ENCODE data around the gene SLC7A6.

Gene SLC7A6

DNA sequence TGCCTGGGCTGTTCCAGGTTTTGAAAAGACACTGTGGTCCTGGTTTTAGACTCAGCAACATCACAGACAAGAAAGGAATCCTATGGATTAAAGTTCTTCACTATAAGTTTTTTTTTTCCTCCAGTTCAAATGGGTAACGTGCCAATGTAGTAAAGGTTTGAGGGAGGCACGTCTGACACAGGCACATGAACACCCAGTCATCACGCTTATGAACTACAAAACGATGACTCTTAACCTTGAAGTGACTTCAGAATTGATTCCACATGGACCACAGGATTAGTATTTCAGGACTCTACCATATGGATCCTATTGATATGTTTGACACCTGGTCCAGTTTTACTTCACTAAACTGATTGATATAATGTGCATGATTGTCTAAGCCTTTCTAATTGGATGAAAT lies 48.8 kb downstream of the SLC7A6 start:
- TF ChIP-seq, protein P1, sequence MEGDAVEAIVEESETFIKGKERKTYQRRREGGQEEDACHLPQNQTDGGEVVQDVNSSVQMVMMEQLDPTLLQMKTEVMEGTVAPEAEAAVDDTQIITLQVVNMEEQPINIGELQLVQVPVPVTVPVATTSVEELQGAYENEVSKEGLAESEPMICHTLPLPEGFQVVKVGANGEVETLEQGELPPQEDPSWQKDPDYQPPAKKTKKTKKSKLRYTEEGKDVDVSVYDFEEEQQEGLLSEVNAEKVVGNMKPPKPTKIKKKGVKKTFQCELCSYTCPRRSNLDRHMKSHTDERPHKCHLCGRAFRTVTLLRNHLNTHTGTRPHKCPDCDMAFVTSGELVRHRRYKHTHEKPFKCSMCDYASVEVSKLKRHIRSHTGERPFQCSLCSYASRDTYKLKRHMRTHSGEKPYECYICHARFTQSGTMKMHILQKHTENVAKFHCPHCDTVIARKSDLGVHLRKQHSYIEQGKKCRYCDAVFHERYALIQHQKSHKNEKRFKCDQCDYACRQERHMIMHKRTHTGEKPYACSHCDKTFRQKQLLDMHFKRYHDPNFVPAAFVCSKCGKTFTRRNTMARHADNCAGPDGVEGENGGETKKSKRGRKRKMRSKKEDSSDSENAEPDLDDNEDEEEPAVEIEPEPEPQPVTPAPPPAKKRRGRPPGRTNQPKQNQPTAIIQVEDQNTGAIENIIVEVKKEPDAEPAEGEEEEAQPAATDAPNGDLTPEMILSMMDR (IDR thresholded peaks at IDR 0.05; ENCODE audit: insufficient read depth, low read depth, low read length, missing control alignments) = no peak
- H3K4me3 ChIP-seq (ENCODE audit: low read depth, low read length) = no peak overlapping the region
- no peak for DNase-seq (ENCODE audit: low read depth)

DNA sequence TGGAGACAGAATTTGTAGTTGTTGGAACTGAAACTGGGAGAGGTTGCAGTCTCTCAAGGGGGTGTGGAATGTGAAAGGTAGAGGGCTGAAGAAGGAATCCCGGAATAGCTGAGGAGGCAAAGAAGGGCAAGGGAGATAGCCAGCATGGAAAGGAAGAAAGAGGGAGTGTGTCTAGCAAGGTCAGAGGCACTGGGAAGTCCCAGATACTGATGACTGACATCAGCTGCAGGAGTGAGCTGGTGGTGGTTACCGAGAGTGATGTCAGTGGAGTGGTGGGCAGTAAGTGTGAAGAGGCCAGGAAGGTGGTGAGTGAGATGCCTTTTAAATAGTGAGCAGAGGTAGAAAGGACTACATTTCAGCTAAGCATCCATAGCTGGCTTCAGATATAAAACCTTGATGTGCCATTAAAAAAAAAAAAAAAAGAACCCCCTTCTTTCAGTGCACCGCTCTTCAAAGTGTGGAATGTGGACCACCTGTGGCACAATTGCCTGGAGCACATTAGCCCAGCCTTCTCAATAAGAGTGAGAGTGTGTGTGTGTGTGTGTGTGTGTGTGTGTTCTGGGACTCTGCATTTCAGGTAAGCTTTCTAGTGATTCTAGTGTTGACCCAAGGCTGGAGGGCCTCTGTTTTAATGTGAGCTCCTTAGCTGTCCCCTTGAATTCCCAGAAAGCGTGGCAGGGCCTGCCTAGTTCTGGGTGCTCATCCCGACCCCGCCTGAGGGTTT lies 55.0 kb downstream of the SLC7A6 start:
- peak; percentile 45 for DNase-seq (ENCODE audit: low read depth)
- H3K4me3 ChIP-seq (ENCODE audit: low read depth, low read length) = no peak overlapping the region
- TF ChIP-seq, protein P1 (IDR thresholded peaks at IDR 0.05; ENCODE audit: insufficient read depth, low read depth, low read length, missing control alignments) = no peak

DNA sequence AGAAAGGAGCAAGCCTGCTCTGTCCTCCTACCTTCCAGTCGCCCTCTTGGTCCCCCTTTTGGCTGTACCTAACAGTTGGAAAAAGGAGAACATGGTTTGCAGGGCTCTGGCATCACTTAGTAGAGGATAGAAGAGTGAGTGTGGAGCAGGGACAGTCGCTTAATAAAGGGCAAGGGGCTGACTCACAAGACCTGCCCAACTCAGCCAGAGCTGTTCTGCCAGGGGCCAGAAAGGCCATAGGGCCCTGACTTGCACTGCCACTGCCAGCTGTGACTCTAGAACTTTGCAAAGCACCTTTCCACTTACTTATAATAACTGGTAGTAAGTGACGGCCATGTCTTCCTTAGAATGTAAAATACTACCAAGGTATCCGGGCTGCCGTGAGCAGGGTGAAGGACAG lies 60.0 kb downstream of the SLC7A6 start:
- TF ChIP-seq, protein P1 (IDR thresholded peaks at IDR 0.05; ENCODE audit: insufficient read depth, low read depth, low read length, missing control alignments) = no peak
- H3K4me3 ChIP-seq (ENCODE audit: low read depth, low read length) = no peak overlapping the region
- DNase-seq (ENCODE audit: low read depth) = no peak

DNA sequence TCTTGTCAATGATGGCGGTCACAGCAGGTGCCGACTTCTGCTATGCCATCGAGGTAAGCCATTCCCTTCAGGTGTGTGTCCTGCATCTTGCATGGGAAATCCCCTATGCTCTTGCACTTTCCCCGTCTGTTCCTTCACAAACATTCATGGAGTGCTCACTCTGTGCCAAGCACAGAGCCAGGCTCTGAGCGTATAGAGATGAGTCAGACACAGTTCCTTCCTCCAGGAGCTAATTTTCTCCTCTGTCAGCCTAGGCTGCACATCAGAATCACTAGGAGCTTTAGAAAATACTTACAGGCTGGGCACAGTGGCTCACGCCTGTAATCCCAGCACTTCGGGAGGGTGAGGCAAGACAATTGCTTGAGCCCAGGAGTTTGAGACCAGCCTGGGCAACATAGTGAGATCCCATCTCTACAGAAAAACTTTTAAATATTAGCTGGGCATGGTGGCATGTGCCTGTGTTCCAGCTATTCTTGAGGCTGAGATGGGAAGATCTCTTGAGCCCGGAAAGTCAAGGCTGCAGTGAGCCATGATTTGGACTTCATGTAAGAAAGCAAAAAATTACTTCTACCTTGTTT lies 60.5 kb downstream of the SLC7A6 start:
- DNase-seq (ENCODE audit: low read depth) = no peak
- TF ChIP-seq, protein P1 (IDR thresholded peaks at IDR 0.05; ENCODE audit: insufficient read depth, low read depth, low read length, missing control alignments) = no peak
- H3K4me3 ChIP-seq (ENCODE audit: low read depth, low read length) = no peak overlapping the region

DNA sequence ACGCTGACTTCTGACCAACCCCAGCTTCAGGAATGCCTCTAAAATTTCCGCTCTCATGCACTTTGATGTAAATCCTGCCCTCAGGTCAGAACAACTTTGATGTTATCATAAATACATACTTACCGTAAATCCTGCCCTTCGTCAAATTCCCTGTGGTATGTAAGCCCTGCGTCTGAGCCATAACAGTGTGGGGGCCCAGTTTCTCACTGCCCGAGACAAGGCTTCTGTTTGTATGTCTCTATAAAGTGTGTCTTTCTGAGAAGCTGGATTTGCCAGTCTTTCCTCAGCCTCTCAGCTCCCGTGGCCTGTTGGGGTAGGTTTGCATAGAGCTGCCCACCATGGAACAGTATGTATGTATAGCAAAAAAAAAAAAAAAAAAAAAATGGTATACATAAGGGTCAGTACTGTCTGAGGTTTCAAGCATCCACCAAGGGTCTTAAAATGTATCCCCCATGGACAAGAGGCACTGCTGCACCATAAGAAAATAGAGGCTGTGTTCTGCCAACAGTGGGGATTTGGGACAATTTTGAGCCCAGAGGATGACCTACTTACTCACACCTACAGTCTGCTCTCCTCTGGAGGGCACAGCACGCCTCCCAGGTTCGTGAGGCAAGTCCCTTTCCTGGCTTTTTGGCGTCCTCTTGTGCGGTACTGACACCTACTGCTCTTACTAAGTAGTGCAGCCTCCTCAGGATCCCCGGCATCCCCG lies 64.0 kb downstream of the SLC7A6 start:
- H3K4me3 ChIP-seq (ENCODE audit: low read depth, low read length) = no peak overlapping the region
- DNase-seq (ENCODE audit: low read depth) = peak; percentile 92
- TF ChIP-seq, protein P1 (IDR thresholded peaks at IDR 0.05; ENCODE audit: insufficient read depth, low read depth, low read length, missing control alignments) = peak; percentile 93

DNA sequence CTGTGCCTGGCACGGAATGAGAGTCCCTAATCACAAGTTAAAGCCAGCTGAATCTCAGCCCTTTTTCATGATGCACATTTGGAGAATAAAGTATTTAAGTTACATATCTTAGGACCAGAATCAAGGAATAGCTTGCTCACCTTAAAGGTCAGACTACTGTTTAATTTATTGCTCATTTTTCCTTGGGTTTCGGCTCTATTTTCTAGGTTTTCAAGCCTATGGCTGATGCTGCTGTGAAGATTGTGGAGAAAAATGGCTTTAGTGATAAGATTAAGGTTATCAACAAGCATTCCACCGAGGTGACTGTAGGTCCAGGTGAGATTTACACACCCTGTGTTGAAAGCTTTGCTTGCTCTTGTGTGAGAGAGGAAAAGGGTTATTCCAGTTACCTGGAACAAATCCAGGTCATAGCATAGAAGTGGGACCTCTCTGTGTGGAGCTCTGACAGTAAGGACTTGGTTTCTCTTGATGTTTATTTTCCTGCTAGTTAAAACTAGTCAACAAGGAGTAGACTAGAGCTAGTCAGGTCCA lies 64.6 kb downstream of the SLC7A6 start:
- TF ChIP-seq, protein P1 (IDR thresholded peaks at IDR 0.05; ENCODE audit: insufficient read depth, low read depth, low read length, missing control alignments) = no peak
- H3K4me3 ChIP-seq (ENCODE audit: low read depth, low read length) = no peak overlapping the region
- no peak for DNase-seq (ENCODE audit: low read depth)
